ENCODE data around the gene PCDHB11.

- TF ChIP-seq CTCF (IDR thresholded peaks at IDR 0.05; ENCODE audit: extremely low read depth in 1 of 2, insufficient read depth in 1 of 2, low read depth in 1 of 2, low read length in 2 of 2) (no peak), JUN (IDR thresholded peaks at IDR 0.05; ENCODE audit: borderline replicate concordance, insufficient read depth, insufficient read length, low read depth) (no peak), POLR2A (IDR thresholded peaks at IDR 0.05; ENCODE audit: low read depth, low read length) (no peak)
Measured at GRCh38 chr5:141245250-141245717, 45.9 kb downstream of the PCDHB11 start, which contains the start of gene PCDHB15.

All from endothelial cell of umbilical vein (primary cell).